H9 (cell line): Measurements from ENCODE around the gene CCK. TPM values are rescaled to one million over a fixed set of nuclear protein-coding genes. Genes with fewer than 3 reads are reported as not detected.

Experiments
- DNase-seq: peaks from one replicate; pipeline ENCODE4 v3.0.0-alpha.2; 2017
- H2AFZ ChIP-seq: one replicate; pipeline ENCODE4 v1.6.1; 2013; ENCODE audit warnings: mild to moderate bottlenecking, low read length, control low read depth, moderate library complexity
- H2AK5ac ChIP-seq: 2 replicates; pipeline ENCODE4 v1.6.1; 2013; ENCODE audit warnings: low read length, control low read depth, mixed read lengths; ENCODE audit not compliant: insufficient read length
- H2BK120ac ChIP-seq: one replicate; pipeline ENCODE4 v1.6.1; 2013; ENCODE audit warnings: low read depth, mild to moderate bottlenecking, low read length, control low read depth, inconsistent platforms; ENCODE audit not compliant: poor library complexity, severe bottlenecking
- H2BK12ac ChIP-seq: 2 replicates; pipeline ENCODE4 v1.6.1; 2013; ENCODE audit warnings: low read length, control low read depth, mixed read lengths, low read depth; ENCODE audit not compliant: insufficient read length
- H2BK15ac ChIP-seq: 2 replicates; pipeline ENCODE4 v1.6.1; 2013; ENCODE audit warnings: low read depth, low read length, control low read depth
- H2BK20ac ChIP-seq: one replicate; pipeline ENCODE4 v1.6.1; 2013; ENCODE audit warnings: low read depth, mild to moderate bottlenecking, low read length, control low read depth, inconsistent platforms; ENCODE audit not compliant: poor library complexity, severe bottlenecking
- H2BK5ac ChIP-seq: 2 replicates; pipeline ENCODE4 v1.6.1; 2013; ENCODE audit warnings: low read length, control low read depth, mixed read lengths; ENCODE audit not compliant: insufficient read length
- H3K14ac ChIP-seq: 2 replicates; pipeline ENCODE4 v1.6.1; 2013; ENCODE audit warnings: low read length, control low read depth; ENCODE audit not compliant: insufficient read depth
- H3K18ac ChIP-seq: 2 replicates; pipeline ENCODE4 v1.6.1; 2013; ENCODE audit warnings: low read depth, mild to moderate bottlenecking, mixed read lengths, low read length, control low read depth; ENCODE audit not compliant: insufficient read length
- H3K23ac ChIP-seq: 2 replicates; pipeline ENCODE4 v1.6.1; 2013; ENCODE audit warnings: low read length, control low read depth, mixed read lengths, low read depth; ENCODE audit not compliant: insufficient read length
- H3K23me2 ChIP-seq: 2 replicates; pipeline ENCODE4 v1.6.1; 2013; ENCODE audit warnings: low read depth, mild to moderate bottlenecking, mixed read lengths, low read length, control low read depth; ENCODE audit not compliant: insufficient read length, poor library complexity, severe bottlenecking
- H3K27ac ChIP-seq: 2 replicates; pipeline ENCODE4 v1.5.1; 2013; ENCODE audit warnings: low read length, control low read depth, mixed read lengths, low read depth; ENCODE audit not compliant: insufficient read length
- H3K27me3 ChIP-seq: 2 replicates; pipeline ENCODE4 v1.6.1; 2013; ENCODE audit warnings: low read length, control low read depth, inconsistent platforms; ENCODE audit not compliant: insufficient read depth
- H3K4ac ChIP-seq: 2 replicates; pipeline ENCODE4 v1.6.1; 2013; ENCODE audit warnings: low read depth, mild to moderate bottlenecking, control low read depth, inconsistent platforms, low read length, moderate library complexity
- H3K4me1 ChIP-seq: 2 replicates; pipeline ENCODE4 v1.6.1; 2013; ENCODE audit warnings: low read length, control low read depth, inconsistent platforms; ENCODE audit not compliant: insufficient read depth
- H3K4me2 ChIP-seq: 2 replicates; pipeline ENCODE4 v1.6.1; 2013; ENCODE audit warnings: low read length, control low read depth, mixed read lengths; ENCODE audit not compliant: insufficient read length, insufficient read depth
- H3K56ac ChIP-seq: 2 replicates; pipeline ENCODE4 v1.6.1; 2013; ENCODE audit warnings: low read depth, mild to moderate bottlenecking, mixed read lengths, low read length, control low read depth; ENCODE audit not compliant: insufficient read length
- H3K79me1 ChIP-seq: 2 replicates; pipeline ENCODE4 v1.6.1; 2013; ENCODE audit warnings: low read depth, mild to moderate bottlenecking, moderate library complexity, low read length, control low read depth, inconsistent platforms; ENCODE audit not compliant: insufficient read depth, poor library complexity, severe bottlenecking
- H3K79me2 ChIP-seq: 2 replicates; pipeline ENCODE4 v1.6.1; 2013; ENCODE audit warnings: low read length, control low read depth, inconsistent platforms; ENCODE audit not compliant: insufficient read depth
- H3K9ac ChIP-seq: 2 replicates; pipeline ENCODE4 v1.6.1; 2013; ENCODE audit warnings: low read length, control low read depth, mixed read lengths; ENCODE audit not compliant: insufficient read length; ENCODE audit errors: extremely low read depth
- H3K9me3 ChIP-seq: one replicate; pipeline ENCODE4 v1.6.1; 2013; ENCODE audit warnings: low read depth, low read length, inconsistent platforms; ENCODE audit not compliant: control insufficient read depth
- H3T11ph ChIP-seq: one replicate; pipeline ENCODE4 v1.6.1; 2013; ENCODE audit warnings: mild to moderate bottlenecking, low read length, control low read depth, inconsistent platforms
- H4K20me1 ChIP-seq: one replicate; pipeline ENCODE4 v1.6.1; 2013; ENCODE audit not compliant: control insufficient read depth, insufficient read length, insufficient read depth
- H4K5ac ChIP-seq: 2 replicates; pipeline ENCODE4 v1.6.1; 2013; ENCODE audit warnings: low read depth, mild to moderate bottlenecking, mixed read lengths, low read length, control low read depth; ENCODE audit not compliant: insufficient read length
- H4K8ac ChIP-seq: replicated peaks from 2 replicates; pipeline ENCODE4 v1.6.1; 2013; ENCODE audit warnings: low read length, control low read depth, mixed read lengths, low read depth; ENCODE audit not compliant: insufficient read length
- H4K91ac ChIP-seq: 2 replicates; pipeline ENCODE4 v1.6.1; 2013; ENCODE audit warnings: low read depth, mild to moderate bottlenecking, moderate library complexity, mixed read lengths, low read length, control low read depth; ENCODE audit not compliant: insufficient read length
- H3K27ac Mint-ChIP-seq, 3 experiments: 2 replicates in 2 of 3; 3 replicates in 1 of 3; pipeline ENCODE4 v1.8.0; 2020 to 2021; ENCODE audit warnings: mixed read lengths in 3 of 3, mild to moderate bottlenecking in 1 of 3, moderate library complexity in 1 of 3
- H3K27me3 Mint-ChIP-seq: 2 replicates; pipeline ENCODE4 v1.8.0; 2021; ENCODE audit warnings: low read depth, mild to moderate bottlenecking, moderate library complexity, mixed read lengths
- H3K36me3 Mint-ChIP-seq, 3 experiments: 2 replicates in 2 of 3; 3 replicates in 1 of 3; pipeline ENCODE4 v1.8.0; 2020 to 2021; ENCODE audit warnings: low read depth in 3 of 3, mixed read lengths in 3 of 3; ENCODE audit not compliant: insufficient read depth in 1 of 3
- H3K4me1 Mint-ChIP-seq, 2 experiments: 2 replicates each; pipeline ENCODE4 v1.8.0; 2020; ENCODE audit warnings: mixed read lengths in 2 of 2
- H3K4me3 Mint-ChIP-seq, 2 experiments: 2 replicates in 1 of 2; 3 replicates in 1 of 2; pipeline ENCODE4 v1.8.0; 2020 to 2021; ENCODE audit warnings: mild to moderate bottlenecking in 2 of 2, mixed read lengths in 2 of 2, moderate library complexity in 1 of 2
- H3K9me3 Mint-ChIP-seq, 2 experiments: 2 replicates in 1 of 2; 3 replicates in 1 of 2; pipeline ENCODE4 v1.8.0; 2020; ENCODE audit warnings: mild to moderate bottlenecking in 2 of 2, mixed read lengths in 2 of 2, moderate library complexity in 1 of 2
- CTCF ChIP-seq: fragments of 200-600 bp; sonication (generic); conservative IDR thresholded peaks from 3 replicates; pipeline ENCODE4 v1.8.0; 2021; ENCODE audit warnings: antibody characterized with exemption, mild to moderate bottlenecking
- WGBS: extraction: QIAGEN DNeasy Blood & Tissue Kit; methylation state at CpG from one replicate; pipeline ENCODE4 v1.1.7; 2013; ENCODE audit warnings: missing lambda C conversion rate, low lambda C conversion rate, mixed read lengths; ENCODE audit not compliant: insufficient read length; ENCODE audit errors: extremely low coverage; 5-methylcytosine and 5-hydroxymethylcytosine counted together
- total RNA-seq: library from RNA; stranded (reverse); gene quantifications from 2 replicates; pipeline ENCODE4 v1.2.1, GENCODE V29; 2021

Gene CCK
- total RNA-seq, 1 experiment from 2014 or later, result 0.37 TPM

GRCh38 chr3:42210726-42211125 is 55.3 kb downstream of the CCK start:
- TF ChIP-seq CTCF, result no peak
- Histone ChIP-seq H3K27ac (no peak overlapping the region), H2AFZ (no peak overlapping the region), H3K79me1 (no peaks in the 10 kb centered on the region), H4K8ac (no peak overlapping the region), H3K23ac (no peak overlapping the region), H3K18ac (no peak overlapping the region), H2BK20ac (no peak overlapping the region), H3T11ph (no peak overlapping the region), H3K9ac (no peak overlapping the region), H3K56ac (no peak overlapping the region), H2BK15ac (no peak overlapping the region), H3K4ac (no peak overlapping the region), H3K4me1 (no peaks in the 10 kb centered on the region; the same call in 1 of the 2 replicates), H3K4me2 (no peak overlapping the region), H2BK5ac (no peak overlapping the region), H4K20me1 (no peaks in the 10 kb centered on the region), H3K14ac (no peak overlapping the region), H3K27me3 (no peaks in the 10 kb centered on the region), H2AK5ac (no peak overlapping the region), H3K9me3 (no peaks in the 10 kb centered on the region), H3K23me2 (no peaks in the 10 kb centered on the region), H4K5ac (no peak overlapping the region), H2BK12ac (no peak overlapping the region), H4K91ac (no peak overlapping the region), H2BK120ac (no peak overlapping the region), H3K79me2 (no peaks in the 10 kb centered on the region)
- DNase-seq, result no peak
- H3K4me1 Mint-ChIP-seq, result peaks cover 15 to 17% of the 10 kb centered on the region in 2 experiments
- H3K27me3 Mint-ChIP-seq, result no peaks in the 10 kb centered on the region
- peaks cover 22 to 42% (median 42%) of the 10 kb centered on the region in 3 experiments for H3K36me3 Mint-ChIP-seq
- no peaks in the 10 kb centered on the region for H3K9me3 Mint-ChIP-seq
- WGBS, result no CpG with 5 or more reads among the region's 2 CpGs
- H3K27ac Mint-ChIP-seq, result no peak overlapping the region; a peak in 2 of 7 replicates
- no peak overlapping the region for H3K4me3 Mint-ChIP-seq
